H9 (cell line): ENCODE results near the gene SLC25A31. TPM values are rescaled to one million over a fixed set of nuclear protein-coding genes. Genes with fewer than 3 reads are reported as not detected.

Source experiments
- DNase-seq: peaks from one replicate; pipeline ENCODE4 v3.0.0-alpha.2; 2017
- H2AFZ ChIP-seq: one replicate; pipeline ENCODE4 v1.6.1; 2013; ENCODE audit warnings: mild to moderate bottlenecking, low read length, control low read depth, moderate library complexity
- H2AK5ac ChIP-seq: 2 replicates; pipeline ENCODE4 v1.6.1; 2013; ENCODE audit warnings: low read length, control low read depth, mixed read lengths; ENCODE audit not compliant: insufficient read length
- H2BK120ac ChIP-seq: one replicate; pipeline ENCODE4 v1.6.1; 2013; ENCODE audit warnings: low read depth, mild to moderate bottlenecking, low read length, control low read depth, inconsistent platforms; ENCODE audit not compliant: poor library complexity, severe bottlenecking
- H2BK12ac ChIP-seq: 2 replicates; pipeline ENCODE4 v1.6.1; 2013; ENCODE audit warnings: low read length, control low read depth, mixed read lengths, low read depth; ENCODE audit not compliant: insufficient read length
- H2BK15ac ChIP-seq: 2 replicates; pipeline ENCODE4 v1.6.1; 2013; ENCODE audit warnings: low read depth, low read length, control low read depth
- H2BK20ac ChIP-seq: one replicate; pipeline ENCODE4 v1.6.1; 2013; ENCODE audit warnings: low read depth, mild to moderate bottlenecking, low read length, control low read depth, inconsistent platforms; ENCODE audit not compliant: poor library complexity, severe bottlenecking
- H2BK5ac ChIP-seq: 2 replicates; pipeline ENCODE4 v1.6.1; 2013; ENCODE audit warnings: low read length, control low read depth, mixed read lengths; ENCODE audit not compliant: insufficient read length
- H3K14ac ChIP-seq: 2 replicates; pipeline ENCODE4 v1.6.1; 2013; ENCODE audit warnings: low read length, control low read depth; ENCODE audit not compliant: insufficient read depth
- H3K18ac ChIP-seq: 2 replicates; pipeline ENCODE4 v1.6.1; 2013; ENCODE audit warnings: low read depth, mild to moderate bottlenecking, mixed read lengths, low read length, control low read depth; ENCODE audit not compliant: insufficient read length
- H3K23ac ChIP-seq: 2 replicates; pipeline ENCODE4 v1.6.1; 2013; ENCODE audit warnings: low read length, control low read depth, mixed read lengths, low read depth; ENCODE audit not compliant: insufficient read length
- H3K23me2 ChIP-seq: 2 replicates; pipeline ENCODE4 v1.6.1; 2013; ENCODE audit warnings: low read depth, mild to moderate bottlenecking, mixed read lengths, low read length, control low read depth; ENCODE audit not compliant: insufficient read length, poor library complexity, severe bottlenecking
- H3K27ac ChIP-seq: 2 replicates; pipeline ENCODE4 v1.5.1; 2013; ENCODE audit warnings: low read length, control low read depth, mixed read lengths, low read depth; ENCODE audit not compliant: insufficient read length
- H3K27me3 ChIP-seq: 2 replicates; pipeline ENCODE4 v1.6.1; 2013; ENCODE audit warnings: low read length, control low read depth, inconsistent platforms; ENCODE audit not compliant: insufficient read depth
- H3K4ac ChIP-seq: 2 replicates; pipeline ENCODE4 v1.6.1; 2013; ENCODE audit warnings: low read depth, mild to moderate bottlenecking, control low read depth, inconsistent platforms, low read length, moderate library complexity
- H3K4me1 ChIP-seq: 2 replicates; pipeline ENCODE4 v1.6.1; 2013; ENCODE audit warnings: low read length, control low read depth, inconsistent platforms; ENCODE audit not compliant: insufficient read depth
- H3K4me2 ChIP-seq: 2 replicates; pipeline ENCODE4 v1.6.1; 2013; ENCODE audit warnings: low read length, control low read depth, mixed read lengths; ENCODE audit not compliant: insufficient read length, insufficient read depth
- H3K56ac ChIP-seq: 2 replicates; pipeline ENCODE4 v1.6.1; 2013; ENCODE audit warnings: low read depth, mild to moderate bottlenecking, mixed read lengths, low read length, control low read depth; ENCODE audit not compliant: insufficient read length
- H3K79me1 ChIP-seq: 2 replicates; pipeline ENCODE4 v1.6.1; 2013; ENCODE audit warnings: low read depth, mild to moderate bottlenecking, moderate library complexity, low read length, control low read depth, inconsistent platforms; ENCODE audit not compliant: insufficient read depth, poor library complexity, severe bottlenecking
- H3K79me2 ChIP-seq: 2 replicates; pipeline ENCODE4 v1.6.1; 2013; ENCODE audit warnings: low read length, control low read depth, inconsistent platforms; ENCODE audit not compliant: insufficient read depth
- H3K9ac ChIP-seq: 2 replicates; pipeline ENCODE4 v1.6.1; 2013; ENCODE audit warnings: low read length, control low read depth, mixed read lengths; ENCODE audit not compliant: insufficient read length; ENCODE audit errors: extremely low read depth
- H3K9me3 ChIP-seq: one replicate; pipeline ENCODE4 v1.6.1; 2013; ENCODE audit warnings: low read depth, low read length, inconsistent platforms; ENCODE audit not compliant: control insufficient read depth
- H3T11ph ChIP-seq: one replicate; pipeline ENCODE4 v1.6.1; 2013; ENCODE audit warnings: mild to moderate bottlenecking, low read length, control low read depth, inconsistent platforms
- H4K20me1 ChIP-seq: one replicate; pipeline ENCODE4 v1.6.1; 2013; ENCODE audit not compliant: control insufficient read depth, insufficient read length, insufficient read depth
- H4K5ac ChIP-seq: 2 replicates; pipeline ENCODE4 v1.6.1; 2013; ENCODE audit warnings: low read depth, mild to moderate bottlenecking, mixed read lengths, low read length, control low read depth; ENCODE audit not compliant: insufficient read length
- H4K8ac ChIP-seq: replicated peaks from 2 replicates; pipeline ENCODE4 v1.6.1; 2013; ENCODE audit warnings: low read length, control low read depth, mixed read lengths, low read depth; ENCODE audit not compliant: insufficient read length
- H4K91ac ChIP-seq: 2 replicates; pipeline ENCODE4 v1.6.1; 2013; ENCODE audit warnings: low read depth, mild to moderate bottlenecking, moderate library complexity, mixed read lengths, low read length, control low read depth; ENCODE audit not compliant: insufficient read length
- H3K27ac Mint-ChIP-seq, 3 experiments: 2 replicates in 2 of 3; 3 replicates in 1 of 3; pipeline ENCODE4 v1.8.0; 2020 to 2021; ENCODE audit warnings: mixed read lengths in 3 of 3, mild to moderate bottlenecking in 1 of 3, moderate library complexity in 1 of 3
- H3K27me3 Mint-ChIP-seq: 2 replicates; pipeline ENCODE4 v1.8.0; 2021; ENCODE audit warnings: low read depth, mild to moderate bottlenecking, moderate library complexity, mixed read lengths
- H3K36me3 Mint-ChIP-seq, 3 experiments: 2 replicates in 2 of 3; 3 replicates in 1 of 3; pipeline ENCODE4 v1.8.0; 2020 to 2021; ENCODE audit warnings: low read depth in 3 of 3, mixed read lengths in 3 of 3; ENCODE audit not compliant: insufficient read depth in 1 of 3
- H3K4me1 Mint-ChIP-seq, 2 experiments: 2 replicates each; pipeline ENCODE4 v1.8.0; 2020; ENCODE audit warnings: mixed read lengths in 2 of 2
- H3K4me3 Mint-ChIP-seq, 2 experiments: 2 replicates in 1 of 2; 3 replicates in 1 of 2; pipeline ENCODE4 v1.8.0; 2020 to 2021; ENCODE audit warnings: mild to moderate bottlenecking in 2 of 2, mixed read lengths in 2 of 2, moderate library complexity in 1 of 2
- H3K9me3 Mint-ChIP-seq, 2 experiments: 2 replicates in 1 of 2; 3 replicates in 1 of 2; pipeline ENCODE4 v1.8.0; 2020; ENCODE audit warnings: mild to moderate bottlenecking in 2 of 2, mixed read lengths in 2 of 2, moderate library complexity in 1 of 2
- WGBS: extraction: QIAGEN DNeasy Blood & Tissue Kit; methylation state at CpG from one replicate; pipeline ENCODE4 v1.1.7; 2013; ENCODE audit warnings: missing lambda C conversion rate, low lambda C conversion rate, mixed read lengths; ENCODE audit not compliant: insufficient read length; ENCODE audit errors: extremely low coverage; 5-methylcytosine and 5-hydroxymethylcytosine counted together
- total RNA-seq: library from RNA; stranded (reverse); gene quantifications from 2 replicates; pipeline ENCODE4 v1.2.1, GENCODE V29; 2021
- TF ChIP-seq, protein P1 (sequence below): fragments of 200-600 bp; sonication (generic); conservative IDR thresholded peaks from 3 replicates; pipeline ENCODE4 v1.8.0; 2021; ENCODE audit warnings: antibody characterized with exemption, mild to moderate bottlenecking

SLC25A31 gene
- total RNA-seq, 1 experiment from 2014 or later = not detected

DNA sequence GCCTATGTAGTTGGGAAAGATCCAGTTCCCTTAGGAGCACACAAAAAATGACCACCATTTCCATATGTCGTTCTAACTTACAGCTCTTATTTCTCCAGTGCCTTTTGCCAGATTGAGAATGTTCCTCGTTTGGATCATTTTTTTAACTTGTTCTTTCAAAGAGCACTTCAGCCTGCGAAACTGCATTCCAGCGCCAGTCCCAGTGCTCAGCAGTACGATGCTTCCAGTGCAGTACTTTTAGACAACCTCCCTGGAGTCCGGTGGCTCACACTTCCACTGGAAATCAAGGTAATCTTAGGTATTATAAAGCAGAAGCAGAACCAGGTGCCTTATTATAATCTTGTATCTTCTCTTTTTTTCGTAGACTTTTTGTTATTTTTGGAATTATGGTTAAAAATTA lies 42.6 kb upstream of the SLC25A31 start:
- WGBS = no CpG with 5 or more reads among the region's 7 CpGs
- no peak overlapping the region for H3K14ac ChIP-seq
- H2BK120ac ChIP-seq = no peak overlapping the region
- no peak overlapping the region for H3T11ph ChIP-seq
- no peak overlapping the region for H2BK5ac ChIP-seq
- H3K27me3 ChIP-seq = no peaks in the 10 kb centered on the region
- Mint-ChIP-seq H3K36me3 (peaks cover 5 to 13% (median 8%) of the 10 kb centered on the region in 3 experiments; a peak in 6 of 7 replicates), H3K27ac (no peak overlapping the region), H3K4me3 (no peak overlapping the region), H3K27me3 (no peaks in the 10 kb centered on the region), H3K9me3 (no peaks in the 10 kb centered on the region), H3K4me1 (no peaks in the 10 kb centered on the region; a peak in 1 of 4 replicates)
- no peak overlapping the region for H4K8ac ChIP-seq
- H3K79me2 ChIP-seq = no peaks in the 10 kb centered on the region
- H3K56ac ChIP-seq = no peak overlapping the region
- H3K27ac ChIP-seq = no peak overlapping the region
- TF ChIP-seq, protein P1, sequence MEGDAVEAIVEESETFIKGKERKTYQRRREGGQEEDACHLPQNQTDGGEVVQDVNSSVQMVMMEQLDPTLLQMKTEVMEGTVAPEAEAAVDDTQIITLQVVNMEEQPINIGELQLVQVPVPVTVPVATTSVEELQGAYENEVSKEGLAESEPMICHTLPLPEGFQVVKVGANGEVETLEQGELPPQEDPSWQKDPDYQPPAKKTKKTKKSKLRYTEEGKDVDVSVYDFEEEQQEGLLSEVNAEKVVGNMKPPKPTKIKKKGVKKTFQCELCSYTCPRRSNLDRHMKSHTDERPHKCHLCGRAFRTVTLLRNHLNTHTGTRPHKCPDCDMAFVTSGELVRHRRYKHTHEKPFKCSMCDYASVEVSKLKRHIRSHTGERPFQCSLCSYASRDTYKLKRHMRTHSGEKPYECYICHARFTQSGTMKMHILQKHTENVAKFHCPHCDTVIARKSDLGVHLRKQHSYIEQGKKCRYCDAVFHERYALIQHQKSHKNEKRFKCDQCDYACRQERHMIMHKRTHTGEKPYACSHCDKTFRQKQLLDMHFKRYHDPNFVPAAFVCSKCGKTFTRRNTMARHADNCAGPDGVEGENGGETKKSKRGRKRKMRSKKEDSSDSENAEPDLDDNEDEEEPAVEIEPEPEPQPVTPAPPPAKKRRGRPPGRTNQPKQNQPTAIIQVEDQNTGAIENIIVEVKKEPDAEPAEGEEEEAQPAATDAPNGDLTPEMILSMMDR = no peak
- no peaks in the 10 kb centered on the region for H3K79me1 ChIP-seq
- no peak overlapping the region for H3K23ac ChIP-seq
- no peak overlapping the region for H4K91ac ChIP-seq
- H2BK12ac ChIP-seq = no peak overlapping the region
- no peak overlapping the region for H2AK5ac ChIP-seq
- no peaks in the 10 kb centered on the region for H3K9me3 ChIP-seq
- no peak overlapping the region for H2BK15ac ChIP-seq
- H4K5ac ChIP-seq = no peak overlapping the region
- H3K18ac ChIP-seq = no peak overlapping the region
- H2BK20ac ChIP-seq = no peak overlapping the region
- H3K4ac ChIP-seq = no peak overlapping the region
- no peaks in the 10 kb centered on the region for H3K23me2 ChIP-seq
- no peak overlapping the region for H3K9ac ChIP-seq
- no peaks in the 10 kb centered on the region for H3K4me1 ChIP-seq
- DNase-seq = no peak
- H3K4me2 ChIP-seq = no peak overlapping the region
- no peak overlapping the region for H2AFZ ChIP-seq
- no peaks in the 10 kb centered on the region for H4K20me1 ChIP-seq
